HG02943 (cell line): ENCODE results near the gene DNAJB11.
"Not testable (repeated sequence)": the region's sequence is repeated elsewhere in the genome, so short reads cannot be mapped to it uniquely, and the experiment has no call there.

Source experiments
- ATAC-seq: cut with Tn5 transposase; IDR thresholded peaks from one replicate; pipeline ENCODE4 v1.9.1; 2021; ENCODE audit warnings: mild to moderate bottlenecking, low read depth, moderate library complexity; ENCODE audit not compliant: unreplicated experiment

DNAJB11 gene

DNA sequence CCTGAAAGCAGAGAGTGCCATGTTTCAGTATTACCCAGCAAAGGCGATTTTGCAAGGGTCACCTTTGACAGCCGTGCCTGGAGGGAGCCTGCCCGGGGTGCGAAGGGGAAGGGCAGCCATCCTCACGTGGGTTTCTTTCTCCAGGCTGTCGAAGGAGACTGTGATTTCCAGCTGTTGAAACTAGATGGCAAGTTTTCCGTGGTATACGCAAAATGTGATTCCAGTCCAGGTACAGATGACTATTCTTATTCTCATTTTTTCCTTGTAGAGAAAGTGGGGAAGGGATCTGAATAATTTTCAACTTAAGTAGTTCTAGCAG, 45.7 kb downstream of the DNAJB11 start:
- no peak for ATAC-seq

DNA sequence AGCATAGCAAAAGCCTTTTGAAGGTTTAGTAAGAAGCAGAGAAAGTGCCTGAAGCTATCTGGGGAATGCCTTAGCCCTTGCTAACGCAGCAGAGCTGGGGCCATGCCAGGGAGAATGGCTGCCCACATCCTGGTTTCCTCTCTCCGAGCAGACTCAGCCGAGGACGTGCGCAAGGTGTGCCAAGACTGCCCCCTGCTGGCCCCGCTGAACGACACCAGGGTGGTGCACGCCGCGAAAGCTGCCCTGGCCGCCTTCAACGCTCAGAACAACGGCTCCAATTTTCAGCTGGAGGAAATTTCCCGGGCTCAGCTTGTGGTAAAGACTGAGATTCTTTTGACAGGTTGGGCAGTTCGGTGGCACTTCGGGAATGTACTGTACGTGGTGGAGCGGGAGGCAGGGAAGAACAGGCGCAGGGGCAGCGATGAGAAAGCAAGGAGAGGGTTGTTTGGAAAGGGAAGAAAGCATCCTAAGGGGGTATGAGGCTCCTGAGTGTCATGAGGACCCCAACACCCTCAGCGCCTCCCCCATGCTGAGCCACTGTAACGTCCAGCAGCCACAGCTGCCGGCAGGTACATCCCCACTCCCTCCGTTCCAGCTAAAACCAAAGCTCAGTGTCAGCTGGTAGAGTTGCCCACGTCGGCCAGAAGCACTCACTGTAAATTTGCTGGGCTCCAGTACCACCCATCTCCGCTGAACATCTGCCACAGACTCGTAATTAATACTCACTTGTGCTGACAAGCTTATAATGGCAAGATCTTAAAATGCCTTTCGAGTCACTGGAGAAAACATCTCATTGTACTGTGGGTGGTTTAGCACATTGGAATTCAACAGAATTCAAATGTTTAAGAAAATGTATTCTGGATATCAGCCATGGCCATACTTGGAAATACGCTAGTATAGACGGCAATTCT, 46.8 kb downstream of the DNAJB11 start:
- ATAC-seq: peak; percentile 94

DNA sequence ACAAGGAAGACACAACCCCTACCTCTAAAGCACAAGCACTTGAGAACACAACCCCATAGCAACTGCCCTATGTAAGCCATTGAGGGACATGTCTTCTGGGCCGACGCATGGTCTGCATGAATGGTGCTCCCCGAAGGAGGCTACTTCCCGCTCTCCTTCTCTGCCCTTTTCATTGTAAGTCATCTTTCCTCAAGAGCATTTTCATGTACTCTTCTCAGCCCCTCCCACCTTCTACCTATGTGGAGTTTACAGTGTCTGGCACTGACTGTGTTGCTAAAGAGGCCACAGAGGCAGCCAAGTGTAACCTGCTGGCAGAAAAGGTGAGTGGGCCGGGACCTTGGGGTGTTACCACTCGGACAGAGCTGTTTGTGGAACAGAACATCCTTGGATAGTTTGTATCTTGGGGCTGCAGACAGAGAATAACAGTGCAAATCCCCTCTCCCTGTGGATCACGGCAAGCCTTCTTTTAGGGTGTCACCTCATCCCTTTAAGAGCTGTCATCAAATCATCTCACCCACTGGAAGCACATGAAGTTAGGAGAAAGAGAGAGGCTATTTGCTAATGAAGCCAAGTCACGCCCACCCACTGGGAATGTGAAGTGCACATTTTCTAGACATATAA, 47.9 kb downstream of the DNAJB11 start:
- ATAC-seq: no peak

DNA sequence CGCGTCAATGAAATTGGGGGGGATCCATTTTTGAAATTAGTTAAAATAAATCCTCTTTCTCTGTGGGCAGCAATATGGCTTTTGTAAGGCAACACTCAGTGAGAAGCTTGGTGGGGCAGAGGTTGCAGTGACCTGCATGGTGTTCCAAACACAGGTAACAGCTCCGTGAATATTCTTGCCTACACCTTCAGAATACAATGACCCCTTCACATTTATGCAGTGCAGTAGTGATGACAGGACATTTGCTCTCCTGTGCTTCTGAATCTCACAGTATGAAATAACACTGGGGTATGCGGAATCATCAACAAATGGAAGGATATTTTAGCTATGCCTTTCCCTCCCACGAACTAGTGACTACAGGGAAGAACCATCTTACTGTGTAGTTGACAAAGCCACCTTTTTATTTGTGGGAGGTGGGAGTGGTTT, 49.3 kb downstream of the DNAJB11 start:
- no peak for ATAC-seq

DNA sequence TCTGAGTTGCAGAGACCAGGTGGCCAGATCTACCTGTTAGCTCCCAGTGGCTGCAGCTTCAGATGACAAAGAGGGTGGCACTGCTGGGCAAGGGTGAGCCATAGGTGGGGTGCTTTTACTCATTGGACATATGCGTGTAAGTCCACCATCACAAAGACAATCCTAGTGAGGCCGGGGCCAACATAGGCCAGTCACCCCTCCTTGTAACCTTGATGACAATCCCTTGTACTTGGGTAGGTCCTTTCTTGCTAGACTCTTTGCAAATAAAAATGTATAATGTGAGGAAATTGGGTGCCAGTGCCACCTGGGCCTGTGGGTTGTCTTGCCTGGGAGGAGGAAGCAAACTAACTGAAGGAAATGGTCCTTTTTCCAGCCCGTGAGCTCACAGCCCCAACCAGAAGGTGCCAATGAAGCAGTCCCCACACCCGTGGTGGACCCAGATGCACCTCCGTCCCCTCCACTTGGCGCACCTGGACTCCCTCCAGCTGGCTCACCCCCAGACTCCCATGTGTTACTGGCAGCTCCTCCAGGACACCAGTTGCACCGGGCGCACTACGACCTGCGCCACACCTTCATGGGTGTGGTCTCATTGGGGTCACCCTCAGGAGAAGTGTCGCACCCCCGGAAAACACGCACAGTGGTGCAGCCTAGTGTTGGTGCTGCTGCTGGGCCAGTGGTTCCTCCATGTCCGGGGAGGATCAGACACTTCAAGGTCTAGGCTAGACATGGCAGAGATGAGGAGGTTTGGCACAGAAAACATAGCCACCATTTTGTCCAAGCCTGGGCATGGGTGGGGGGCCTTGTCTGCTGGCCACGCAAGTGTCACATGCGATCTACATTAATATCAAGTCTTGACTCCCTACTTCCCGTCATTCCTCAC, 49.9 kb downstream of the DNAJB11 start:
- ATAC-seq: no peak

DNA sequence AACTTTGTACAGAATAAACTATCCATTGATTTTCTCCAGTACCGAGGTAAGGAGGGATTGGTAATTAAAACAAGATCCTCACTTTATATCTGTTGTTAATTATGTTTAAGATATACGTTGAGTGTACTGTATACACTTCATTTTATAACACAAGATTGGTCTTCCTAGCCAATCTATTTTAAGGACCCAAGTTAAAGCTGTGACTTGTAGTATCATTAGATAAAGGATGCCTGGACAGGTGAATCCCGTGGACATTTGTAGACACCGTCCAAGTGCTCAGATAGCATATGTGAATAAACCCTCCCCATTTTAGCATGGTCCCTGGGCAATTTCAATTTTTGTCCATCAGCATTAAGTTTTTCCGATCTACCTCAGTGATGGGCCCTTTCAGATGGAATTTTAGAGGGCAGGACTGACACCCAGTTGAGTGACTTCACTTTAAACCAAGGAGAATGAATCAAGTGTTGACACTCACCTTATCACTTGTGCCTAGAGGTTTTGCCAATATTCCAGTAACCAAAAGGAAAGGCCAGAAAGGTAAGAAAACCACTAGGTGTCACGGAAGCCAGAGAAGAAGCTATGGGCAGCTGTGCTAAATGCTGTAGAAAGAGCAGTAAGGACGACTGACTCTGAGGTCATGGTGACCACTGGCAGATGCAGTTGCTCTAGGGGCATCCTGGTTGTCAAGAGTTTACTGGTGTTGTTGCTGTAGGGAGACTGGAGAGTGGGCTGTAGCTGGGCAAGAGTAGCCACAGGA, 51.6 kb downstream of the DNAJB11 start:
- no peak for ATAC-seq

DNA sequence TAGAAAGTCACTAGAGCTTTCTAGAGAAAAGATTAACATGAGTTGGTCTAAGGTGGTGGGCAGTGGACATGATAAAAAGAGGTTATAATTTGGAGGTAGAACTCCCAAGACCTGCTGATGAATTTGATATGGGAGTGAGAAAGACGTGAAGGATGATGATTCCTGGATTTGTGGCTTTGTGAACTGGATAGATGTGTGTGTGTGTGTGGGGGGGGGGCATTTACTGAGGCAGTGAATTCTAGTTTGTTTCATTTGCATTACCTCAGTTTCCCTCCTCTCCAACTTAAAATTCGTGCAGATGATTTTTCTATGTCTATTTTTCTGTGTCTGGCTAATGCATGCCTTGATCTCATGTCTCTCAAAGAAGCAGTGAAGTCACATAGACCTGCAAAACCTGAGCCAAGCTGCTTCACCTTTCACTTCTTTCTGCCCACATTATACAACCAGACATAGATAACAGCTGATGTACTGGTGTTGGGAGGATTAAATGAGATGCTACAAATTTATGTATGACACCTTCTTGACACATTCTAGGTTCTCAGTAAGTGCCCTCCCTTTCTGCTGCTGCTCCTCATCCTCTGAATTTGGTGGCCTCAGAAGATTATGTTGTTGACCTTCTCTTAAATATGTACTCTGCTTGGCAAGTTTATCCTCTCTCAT, 52.3 kb downstream of the DNAJB11 start:
- no peak for ATAC-seq

GRCh38 chr3:186624598-186624997, 54.1 kb downstream of the DNAJB11 start:
- no peak for ATAC-seq

- ATAC-seq: no peak
Measured at GRCh38 chr3:186625600-186626042, 55.1 kb downstream of the DNAJB11 start.

DNA sequence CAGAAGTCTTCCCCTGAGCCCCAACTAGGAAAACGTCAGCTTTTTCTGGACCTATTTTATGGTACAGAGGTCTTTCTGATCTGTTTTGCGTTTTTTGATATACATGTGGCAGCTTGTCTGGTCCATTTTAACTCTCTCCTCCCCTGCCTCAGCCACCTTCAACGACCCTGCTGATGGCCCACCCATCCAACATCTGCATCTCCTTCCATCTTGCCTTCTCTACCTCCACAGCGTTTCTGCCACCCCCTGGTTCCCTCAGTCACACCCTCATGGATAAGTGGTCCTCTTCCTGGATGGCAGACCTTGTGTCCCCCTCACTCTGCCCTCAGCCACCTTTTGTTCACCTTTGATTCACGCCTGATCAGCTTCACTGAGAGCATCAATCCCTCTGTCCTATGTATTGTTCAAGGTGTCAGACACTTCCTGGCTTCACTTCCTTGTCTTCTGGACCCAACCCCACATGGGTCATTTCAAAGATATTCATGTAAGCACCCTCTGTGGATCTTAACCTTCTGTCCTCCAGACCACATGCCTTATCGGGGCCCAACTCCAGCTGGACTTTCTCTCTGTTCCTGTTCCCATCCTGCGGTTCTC, 55.8 kb downstream of the DNAJB11 start:
- ATAC-seq: no peak

GRCh38 chr3:186627852-186628414, 57.4 kb downstream of the DNAJB11 start:
- no peak for ATAC-seq

DNA sequence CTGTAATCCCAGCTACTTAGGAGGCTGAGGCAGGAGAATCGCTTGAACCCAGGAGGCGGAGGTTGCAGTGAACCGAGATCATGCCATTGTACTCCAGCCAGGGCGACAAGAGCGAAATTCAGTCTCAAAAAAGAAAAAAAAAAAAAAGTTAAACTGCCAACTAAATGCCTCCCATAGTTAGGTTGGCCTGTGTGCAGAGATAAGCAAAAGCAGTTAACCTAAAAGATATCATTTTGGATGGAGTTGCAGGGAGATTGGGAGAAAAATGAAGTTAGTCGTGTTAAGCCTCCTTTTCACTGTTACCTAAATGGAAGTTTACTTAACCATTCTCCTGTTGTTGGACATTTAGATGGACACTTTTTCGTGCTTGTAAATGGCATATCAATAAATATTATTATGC, 58.2 kb downstream of the DNAJB11 start:
- no peak for ATAC-seq

DNA sequence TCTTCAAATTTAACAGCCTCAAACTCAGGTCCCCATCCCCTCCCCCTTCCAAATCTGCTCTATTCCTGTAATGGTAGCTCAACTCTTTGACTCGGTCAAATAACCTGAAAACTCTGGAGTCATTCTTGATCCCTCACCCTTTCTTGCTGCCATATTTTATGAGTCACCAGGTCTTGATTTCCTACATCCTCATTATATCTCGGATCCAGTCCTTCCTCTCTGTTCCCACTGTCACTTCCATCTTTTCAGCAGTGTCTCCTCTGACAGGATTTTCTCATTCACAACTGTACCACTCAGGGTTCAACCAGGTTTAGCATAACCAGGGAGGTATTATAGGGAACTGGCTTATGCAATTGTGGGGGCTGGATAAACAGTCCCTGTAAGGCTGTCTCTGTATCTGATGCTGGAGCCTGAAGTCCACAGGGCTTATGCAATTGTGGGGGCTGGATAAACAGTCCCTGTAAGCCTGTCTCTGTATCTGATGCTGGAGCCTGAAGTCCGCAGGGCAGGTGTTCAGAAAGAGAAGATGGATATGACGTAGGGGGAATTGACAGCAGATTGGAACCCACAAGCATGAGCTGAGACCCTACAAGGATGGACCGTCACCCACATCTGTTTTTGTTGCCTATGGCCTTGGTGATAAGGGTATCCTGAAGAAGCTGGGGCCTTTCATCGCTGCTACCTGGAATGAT, 60.6 kb downstream of the DNAJB11 start:
- ATAC-seq: no peak

- ATAC-seq: no peak
Measured at GRCh38 chr3:186633481-186633880, 63.0 kb downstream of the DNAJB11 start.

GRCh38 chr3:186634207-186634606, 63.7 kb downstream of the DNAJB11 start:
- not testable (repeated sequence) for ATAC-seq
